SH-SY5Y (cell line): ENCODE measurements around the gene PNPLA8.

ENCODE experiments used
- GATA2 ChIP-seq: IDR thresholded peaks from 2 replicates; pipeline ENCODE4 v1.6.1; 2011; ENCODE audit warnings: mild to moderate bottlenecking, low read depth, low read length
- GATA3 ChIP-seq: IDR thresholded peaks from 2 replicates; pipeline ENCODE4 v1.6.1; 2011; ENCODE audit warnings: low read depth, mild to moderate bottlenecking, low read length, moderate library complexity

PNPLA8 gene

GRCh38 chr7:108535744-108536143, 9.8 kb upstream of the PNPLA8 start:
- TF ChIP-seq GATA2, result no peak
- no peak for TF ChIP-seq GATA3

GRCh38 chr7:108535257-108535656, 9.3 kb upstream of the PNPLA8 start:
- TF ChIP-seq GATA3, result no peak
- TF ChIP-seq GATA2, result no peak

GRCh38 chr7:108533712-108534111, 7.8 kb upstream of the PNPLA8 start:
- no peak for TF ChIP-seq GATA2
- TF ChIP-seq GATA3, result no peak

GRCh38 chr7:108529341-108529740, 3.4 kb upstream of the PNPLA8 start:
- no peak for TF ChIP-seq GATA2
- no peak for TF ChIP-seq GATA3

- no peak for TF ChIP-seq GATA3
- no peak for TF ChIP-seq GATA2
These were observed 2.3 kb upstream of the PNPLA8 start for GRCh38 chr7:108528183-108528712.

DNA sequence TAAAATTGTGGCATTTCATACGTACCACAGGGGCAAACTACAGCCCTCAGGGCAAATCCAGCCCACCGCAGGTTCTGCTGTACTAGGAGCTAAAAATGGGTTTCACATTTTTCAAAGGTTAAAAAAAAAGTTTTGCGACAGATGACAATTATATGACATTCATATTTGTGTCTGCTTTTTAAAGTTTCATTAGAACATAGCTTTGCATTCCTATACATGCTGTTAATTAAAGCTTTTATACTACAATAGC, 758 bp upstream of the PNPLA8 start:
- TF ChIP-seq GATA3 (no peak), GATA2 (no peak)

- TF ChIP-seq GATA2 (no peak), GATA3 (no peak)
These were observed 479 bp downstream of the PNPLA8 start for GRCh38 chr7:108525327-108525984.

GRCh38 chr7:108522780-108523179, 3.2 kb downstream of the PNPLA8 start:
- TF ChIP-seq GATA3 (no peak), GATA2 (no peak)

DNA sequence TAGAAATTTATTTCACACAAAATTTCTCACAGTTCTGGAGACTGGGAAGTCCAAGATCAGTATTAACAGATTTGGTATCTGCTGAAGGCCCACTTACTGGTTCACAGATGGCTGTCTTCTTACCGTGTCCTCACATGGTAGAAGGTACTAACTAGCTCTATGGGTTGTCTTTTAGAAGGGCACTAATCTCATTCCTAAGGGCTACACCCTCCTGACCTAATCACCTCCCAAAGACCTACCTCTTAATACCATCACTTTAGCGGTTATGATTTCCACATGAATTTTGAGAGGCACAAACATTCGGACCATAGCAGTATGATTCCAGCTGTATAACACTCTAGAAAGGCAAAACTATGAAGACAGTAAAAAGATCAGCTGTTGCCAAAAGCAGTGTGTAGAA, 8.0 kb downstream of the PNPLA8 start:
- TF ChIP-seq GATA2 (no peak), GATA3 (no peak)

- no peak for TF ChIP-seq GATA3
- TF ChIP-seq GATA2, result no peak
These were observed 10.3 kb downstream of the PNPLA8 start for GRCh38 chr7:108515630-108516029.

DNA sequence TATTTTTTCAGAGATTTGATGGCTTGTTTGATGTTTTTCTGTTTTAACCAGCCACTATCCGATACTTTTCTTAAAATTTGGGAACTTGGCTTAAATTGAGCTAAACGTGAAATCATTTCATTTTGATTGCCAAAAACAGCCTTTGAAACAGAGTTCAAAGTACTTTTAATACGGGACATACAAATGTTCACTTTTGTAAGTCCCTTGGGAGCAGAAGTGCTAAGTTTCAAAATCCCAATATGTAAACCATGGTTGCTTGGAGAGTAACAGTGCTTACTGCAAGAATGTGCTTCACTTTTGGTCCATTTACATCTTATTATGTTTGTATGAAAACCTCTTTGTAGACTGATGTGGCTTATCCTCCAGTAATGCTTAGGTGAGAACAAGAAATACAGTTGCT, 10.9 kb downstream of the PNPLA8 start:
- TF ChIP-seq GATA3, result no peak

DNA sequence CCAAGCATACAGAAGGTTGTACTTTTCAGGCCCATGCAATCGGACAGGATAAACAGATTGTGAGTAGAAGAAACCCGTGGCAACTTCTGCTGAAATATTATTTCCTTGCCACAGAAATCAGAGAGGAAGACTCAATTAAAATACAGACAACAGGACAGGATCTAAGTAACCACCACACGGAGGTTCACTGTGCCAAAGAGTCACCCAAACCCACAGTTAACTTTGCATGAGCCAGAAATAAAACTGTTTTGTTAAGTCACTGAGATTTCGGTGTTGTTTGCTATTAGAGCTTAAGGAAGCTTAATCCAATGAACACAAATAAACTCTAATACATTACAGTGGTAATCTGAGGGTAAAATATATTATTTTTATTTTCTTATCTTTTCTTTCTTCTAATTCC, 14.0 kb downstream of the PNPLA8 start:
- no peak for TF ChIP-seq GATA2
- TF ChIP-seq GATA3, result no peak

DNA sequence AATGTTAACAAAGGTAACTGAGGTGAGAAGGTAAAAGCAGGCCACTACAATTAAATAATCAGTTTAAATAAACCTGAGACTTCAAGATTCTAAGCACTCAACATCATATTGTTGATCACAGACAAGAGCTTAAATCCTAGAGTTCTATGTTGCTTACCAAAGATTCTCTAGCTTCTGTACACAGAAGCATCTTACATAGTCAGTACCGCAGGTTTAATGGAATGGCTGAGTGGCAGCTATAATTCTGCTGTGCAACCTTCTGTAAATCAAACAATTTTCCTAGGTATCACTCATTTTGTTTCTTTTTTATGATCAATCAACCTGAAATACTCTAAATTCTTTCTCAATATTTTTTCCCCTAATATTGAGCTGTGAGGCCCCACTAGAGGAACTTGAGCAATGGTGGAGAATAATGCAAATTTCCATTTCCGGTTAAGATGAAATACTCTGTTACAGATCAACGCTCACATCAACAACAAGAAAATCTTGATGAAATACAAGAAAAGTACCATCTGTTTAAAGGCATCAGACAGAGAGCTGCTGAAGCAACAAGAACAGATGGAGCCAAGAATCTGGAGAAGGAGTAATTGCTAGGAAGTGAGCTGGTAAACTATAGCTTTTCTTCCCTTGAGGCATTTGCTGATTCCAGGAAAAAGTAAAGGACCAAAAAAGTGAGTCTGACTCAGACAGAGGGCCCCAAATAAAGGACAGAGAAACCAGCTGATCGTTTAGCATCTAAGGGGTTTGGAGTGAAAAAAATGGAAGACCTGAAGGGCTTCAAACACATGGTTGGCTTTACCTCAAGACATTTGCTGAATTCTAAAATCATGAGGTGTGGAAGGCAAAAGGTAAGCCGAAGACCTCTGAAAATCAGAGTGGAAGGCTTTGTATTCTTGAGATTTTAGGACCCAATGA, 22.6 kb downstream of the PNPLA8 start:
- TF ChIP-seq GATA2 (no peak), GATA3 (no peak)

DNA sequence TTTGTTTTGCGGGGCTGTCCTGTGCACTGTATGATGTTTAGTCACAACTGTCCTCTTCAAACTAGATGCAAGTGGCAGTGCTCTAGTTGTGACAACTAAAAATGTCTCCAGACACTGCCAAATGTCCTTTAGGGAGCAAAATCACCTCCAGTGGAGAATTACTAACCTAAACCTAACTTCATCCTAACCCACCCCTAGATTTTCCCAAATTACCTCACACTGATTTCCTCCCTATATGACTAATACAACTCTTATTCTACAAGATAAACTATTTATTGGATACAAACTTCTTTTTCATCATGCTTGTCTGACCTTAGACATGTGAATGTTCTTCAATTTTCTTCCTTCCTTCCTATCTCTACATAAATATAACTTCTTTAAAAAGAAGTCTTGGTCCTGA, 26.4 kb downstream of the PNPLA8 start:
- TF ChIP-seq GATA3 (no peak), GATA2 (no peak)

DNA sequence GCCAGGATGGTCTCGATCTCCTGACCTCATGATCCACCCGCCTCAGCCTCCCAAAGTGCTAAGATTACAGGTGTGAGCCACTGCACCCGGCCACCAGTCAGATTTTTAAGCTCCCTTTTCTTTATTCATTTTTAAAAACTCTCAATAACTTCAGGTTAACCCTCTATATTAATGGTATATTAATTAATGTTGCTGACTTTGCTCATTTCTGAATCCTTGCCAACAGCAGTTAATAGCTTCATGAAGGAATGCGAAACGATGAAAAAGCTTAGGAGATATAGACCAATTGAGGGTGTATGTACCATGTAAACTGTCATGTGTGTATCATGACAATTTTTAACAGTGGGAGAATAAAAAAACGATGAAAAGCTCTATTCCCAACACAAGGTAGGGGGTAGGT, 27.5 kb downstream of the PNPLA8 start:
- TF ChIP-seq GATA3 (no peak), GATA2 (no peak)

GRCh38 chr7:108497082-108497725, 28.7 kb downstream of the PNPLA8 start:
- no peak for TF ChIP-seq GATA3
- no peak for TF ChIP-seq GATA2
